Colon (tissue), 2 donors: ENCODE measurements around the gene CD38.
"Not testable (repeated sequence)": the region's sequence is repeated elsewhere in the genome, so short reads cannot be mapped to it uniquely, and the experiment has no call there.

ENCODE experiments used
- FAIRE-seq: peaks from 2 replicates; lab custom pipeline; 2012; peaks lifted over from hg19 to GRCh38; lab: Jason Lieb, UNC
- donor health status: control.
- donor health status: control.

The CD38 gene

GRCh38 chr4:15762460-15762859 lies 15.7 kb upstream of the CD38 start:
- FAIRE-seq, result not testable (repeated sequence)

DNA sequence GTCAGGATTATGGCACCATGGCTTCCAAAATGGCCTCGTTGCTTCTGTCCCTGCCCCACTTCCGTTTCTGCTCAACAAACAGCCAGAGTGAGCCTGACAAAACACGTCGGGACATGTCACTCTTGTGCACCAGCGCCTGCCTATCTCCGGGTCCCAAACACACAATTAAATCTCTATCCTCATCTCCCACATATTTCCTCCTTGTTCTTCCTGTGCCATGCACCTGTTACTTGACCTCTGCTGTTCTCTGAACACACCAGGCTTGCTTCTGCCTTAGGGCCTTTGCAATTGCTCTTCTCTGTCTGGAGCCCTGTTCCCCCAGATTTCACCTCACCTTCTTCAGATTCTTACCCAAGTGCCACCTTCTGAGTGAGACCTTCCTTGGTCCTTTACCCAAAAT lies 12.7 kb upstream of the CD38 start:
- FAIRE-seq, result no peak

DNA sequence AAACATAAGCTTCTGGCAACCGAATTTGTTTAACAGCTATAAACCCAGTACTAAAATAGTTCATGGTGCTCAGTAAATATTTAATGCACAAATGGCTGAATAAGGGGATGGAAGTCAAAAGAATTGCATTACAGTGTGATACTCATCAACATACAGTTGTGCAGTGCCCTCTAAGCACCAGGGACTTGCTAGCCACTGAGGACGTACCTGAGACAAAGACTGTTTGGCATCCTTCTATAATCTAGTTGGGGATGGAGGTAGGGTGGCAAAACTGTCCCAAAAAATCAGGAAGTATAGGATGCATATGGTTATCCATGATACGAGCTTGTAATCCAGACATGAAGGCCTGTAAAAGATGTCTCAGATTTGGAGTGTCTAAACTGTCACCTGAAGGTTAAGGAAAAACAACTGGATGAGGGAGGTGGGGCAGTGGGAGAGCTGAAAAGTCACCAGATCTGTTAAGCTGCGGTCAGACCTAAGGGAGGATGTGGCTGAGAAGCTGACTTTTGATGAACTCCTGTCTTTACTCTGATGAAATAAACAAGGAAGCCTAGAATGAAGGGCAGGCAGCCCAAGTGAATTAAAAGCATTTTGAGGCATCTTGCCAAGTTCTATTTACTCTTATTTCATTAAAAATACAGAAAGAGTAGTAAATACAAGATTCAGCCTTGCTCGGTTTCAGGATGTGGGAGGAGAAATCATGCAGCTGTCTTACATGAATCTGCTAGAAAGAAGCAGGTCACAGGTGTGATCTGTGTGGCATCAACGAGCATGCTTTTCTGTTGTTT lies 12.0 kb upstream of the CD38 start:
- no peak for FAIRE-seq

GRCh38 chr4:15766821-15767220 lies 11.3 kb upstream of the CD38 start:
- no peak for FAIRE-seq

DNA sequence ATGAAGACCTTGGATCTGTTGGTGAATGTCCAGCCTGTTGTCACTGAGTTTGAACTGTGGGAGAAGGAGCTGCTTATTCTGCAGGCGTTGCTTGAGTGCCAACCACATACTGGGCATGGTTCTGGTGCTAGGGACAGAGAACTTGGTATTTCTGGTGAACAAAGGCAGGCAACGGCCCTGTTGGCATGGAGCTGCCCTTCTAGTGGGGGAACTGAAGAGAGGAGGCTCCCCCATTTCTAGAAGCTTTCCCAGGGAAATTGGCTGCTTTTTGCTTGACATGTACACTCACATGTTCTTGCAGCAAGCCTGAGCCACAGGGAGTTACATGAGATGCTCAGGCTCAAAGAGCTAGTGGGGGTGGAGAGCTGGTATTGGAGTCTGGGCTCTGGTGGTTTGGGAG lies 8.9 kb upstream of the CD38 start:
- no peak for FAIRE-seq

DNA sequence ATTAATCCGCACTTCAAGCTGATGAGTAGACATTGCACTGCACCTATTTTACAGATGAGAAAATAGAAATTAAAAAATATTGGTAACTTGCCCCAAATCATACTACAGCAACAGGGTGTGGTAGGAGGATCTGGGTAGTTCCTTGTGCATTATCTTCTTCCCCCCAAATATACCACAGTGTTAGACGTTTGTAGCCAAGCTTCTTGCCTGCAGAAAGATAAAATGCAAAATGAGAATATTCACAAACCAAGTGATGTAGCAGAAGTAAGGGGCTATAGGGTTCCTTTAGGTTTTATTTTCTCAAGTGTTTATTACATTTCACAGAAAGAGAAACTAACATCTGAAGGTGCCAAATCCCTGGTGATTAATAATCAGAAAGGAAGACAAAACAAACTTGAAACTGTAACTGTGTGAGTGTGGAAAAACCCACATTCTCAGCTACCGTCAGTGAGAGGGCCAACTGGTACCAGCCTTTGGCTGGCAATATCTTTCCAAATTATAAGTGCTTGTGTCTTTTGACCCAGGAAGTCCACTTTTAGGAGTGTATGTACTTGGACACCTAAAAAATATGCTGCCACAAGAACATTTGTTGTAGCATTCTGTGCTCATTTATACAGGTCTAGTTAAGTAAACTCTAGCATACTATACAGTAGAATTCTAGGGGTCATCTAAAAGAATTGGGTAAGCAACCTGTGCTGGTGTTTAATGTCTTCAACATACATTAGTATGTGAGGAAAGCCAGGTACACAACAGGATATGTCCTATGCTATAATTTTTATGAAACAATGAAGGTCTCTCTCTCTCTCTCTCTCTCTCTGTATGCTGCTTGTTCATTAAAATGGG lies 6.7 kb upstream of the CD38 start:
- FAIRE-seq, result no peak

DNA sequence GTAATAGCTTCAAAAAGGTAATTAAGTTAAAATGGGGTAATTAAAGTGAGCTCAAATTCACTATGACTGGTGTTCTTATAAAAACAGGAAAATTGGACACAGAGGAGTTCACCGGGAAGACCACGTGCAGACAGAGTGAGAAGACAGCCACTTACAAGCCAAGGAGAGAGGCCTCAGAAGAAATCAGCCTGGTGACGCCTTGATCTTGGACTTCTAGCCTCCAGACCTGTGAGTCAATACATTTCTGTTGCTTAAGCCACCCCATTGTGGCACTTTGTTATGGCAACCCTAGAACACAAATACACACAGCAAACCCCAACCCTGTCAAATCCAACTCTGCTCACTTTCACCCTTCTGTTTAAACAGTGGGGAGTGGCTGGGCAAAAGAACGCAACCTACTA lies 4.1 kb upstream of the CD38 start:
- FAIRE-seq, result no peak

DNA sequence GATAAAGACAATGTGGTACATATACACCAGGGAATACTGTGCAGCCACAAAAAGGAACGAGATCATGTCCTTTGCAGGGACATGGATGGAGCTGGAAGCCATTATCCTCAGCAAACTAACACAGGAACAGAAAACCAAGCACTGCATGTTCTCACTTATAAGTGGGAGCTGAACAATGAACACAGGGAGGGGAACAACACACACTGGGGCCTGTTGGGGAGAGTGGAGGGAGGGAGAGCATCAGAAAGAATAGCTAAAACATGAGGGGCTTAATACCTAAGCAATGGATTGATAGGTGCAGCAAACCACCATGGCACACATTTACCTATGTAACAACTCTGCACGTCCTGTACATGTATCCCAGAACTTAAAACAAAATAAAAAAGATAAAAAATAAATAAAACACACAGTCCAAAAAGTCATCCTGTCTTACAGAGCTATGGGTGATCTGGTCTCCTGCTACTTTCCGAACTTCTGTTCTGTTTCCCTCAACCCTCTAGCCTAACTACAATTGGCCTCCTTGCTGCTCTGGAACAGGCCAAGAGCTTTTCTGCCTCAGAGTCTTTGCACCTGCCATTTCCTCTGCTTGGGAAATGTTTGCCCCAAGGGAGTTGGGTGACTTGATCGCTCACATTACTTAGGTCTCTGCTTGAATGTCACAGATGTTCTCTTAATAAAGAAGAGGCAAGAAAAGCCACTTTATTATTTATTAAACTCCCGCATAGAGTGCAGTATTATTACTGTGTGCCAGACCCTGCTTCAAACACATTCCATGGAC lies 1.1 kb upstream of the CD38 start:
- no peak for FAIRE-seq

DNA sequence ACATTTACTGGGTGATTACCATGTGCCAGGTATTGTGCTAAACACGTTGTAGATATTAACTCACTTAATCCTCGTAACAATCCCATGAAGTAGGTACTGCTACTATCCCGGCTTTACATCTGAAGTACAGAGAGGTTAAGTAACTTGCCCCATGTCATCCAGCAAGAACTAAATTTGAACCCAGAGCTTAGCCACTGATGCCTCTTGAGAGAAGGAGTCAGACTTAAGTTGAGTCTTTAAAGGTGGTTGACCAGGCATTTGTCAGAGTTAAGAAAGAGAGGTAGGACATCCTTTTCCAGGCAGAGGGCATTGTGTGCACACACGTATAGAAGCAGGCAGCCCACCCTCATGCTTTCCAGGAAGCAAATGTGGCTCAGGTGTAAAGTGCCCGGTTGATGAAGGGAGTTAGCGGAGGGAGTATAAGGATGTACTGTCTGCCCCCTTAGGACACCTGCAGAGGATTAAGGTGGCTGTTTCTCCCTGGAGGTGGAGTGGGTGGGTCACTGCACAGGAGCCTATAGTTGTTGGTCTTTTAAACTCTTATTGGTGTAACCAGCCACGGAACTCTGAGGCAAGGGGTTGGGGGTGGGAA lies 335 bp upstream of the CD38 start:
- no peak for FAIRE-seq

DNA sequence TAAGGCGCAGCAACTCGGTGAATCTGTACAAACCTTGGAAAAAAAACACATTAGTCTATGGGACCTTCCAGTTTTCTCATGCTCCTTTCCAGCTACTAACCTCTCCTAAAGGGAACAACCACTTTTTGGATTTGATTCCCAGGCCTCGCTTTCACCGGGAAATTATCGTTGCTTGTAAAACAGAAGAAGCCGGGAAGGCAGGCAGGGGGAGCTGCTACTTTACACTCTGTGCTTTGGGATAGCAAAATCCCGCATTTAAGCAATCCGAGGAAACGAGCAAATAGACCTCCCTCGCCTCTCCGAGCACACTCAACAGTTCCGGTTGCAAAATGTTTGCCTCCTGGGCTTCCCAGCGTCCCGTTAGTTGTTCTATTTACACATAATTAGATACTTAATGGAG lies 1.2 kb downstream of the CD38 start:
- FAIRE-seq, result no peak

- no peak for FAIRE-seq
Measured at GRCh38 chr4:15779809-15780208, 1.7 kb downstream of the CD38 start.

GRCh38 chr4:15781427-15782095 lies 3.4 kb downstream of the CD38 start:
- no peak for FAIRE-seq

GRCh38 chr4:15783676-15784075 lies 5.5 kb downstream of the CD38 start:
- no peak for FAIRE-seq

DNA sequence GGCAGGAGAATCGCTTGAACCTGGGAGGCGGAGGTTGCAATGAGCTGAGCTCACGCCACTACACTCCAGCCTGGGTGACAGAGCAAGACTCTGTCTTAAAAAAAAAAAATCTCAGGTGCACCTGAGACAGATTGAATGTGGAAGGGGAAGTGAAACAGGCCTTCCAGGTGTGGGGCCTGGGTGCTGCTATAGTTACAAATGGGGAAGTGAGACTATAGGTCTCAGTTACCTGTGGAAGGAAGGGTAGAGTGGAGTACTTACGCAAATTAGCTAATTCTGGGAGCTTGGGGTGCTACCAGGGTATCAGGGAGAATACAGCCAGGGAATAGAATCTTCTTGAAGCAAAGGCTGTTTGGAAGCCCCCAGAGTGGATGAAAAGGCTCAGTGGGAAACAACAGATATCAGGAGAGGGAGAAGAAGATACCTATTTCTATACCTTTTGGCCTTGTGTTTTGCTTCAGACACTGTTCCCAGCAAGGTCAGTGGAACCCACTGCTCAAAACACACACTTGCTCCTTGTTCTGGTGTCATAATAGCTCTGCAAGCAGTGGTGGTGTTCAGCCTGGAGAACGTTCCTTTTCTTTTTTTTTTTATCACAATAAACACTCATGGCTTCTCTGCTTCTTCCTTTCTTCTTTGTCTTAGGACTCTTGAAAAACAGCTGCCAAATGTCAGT lies 7.0 kb downstream of the CD38 start:
- no peak for FAIRE-seq

- FAIRE-seq, result no peak
Measured at GRCh38 chr4:15786743-15787142, 8.6 kb downstream of the CD38 start.

DNA sequence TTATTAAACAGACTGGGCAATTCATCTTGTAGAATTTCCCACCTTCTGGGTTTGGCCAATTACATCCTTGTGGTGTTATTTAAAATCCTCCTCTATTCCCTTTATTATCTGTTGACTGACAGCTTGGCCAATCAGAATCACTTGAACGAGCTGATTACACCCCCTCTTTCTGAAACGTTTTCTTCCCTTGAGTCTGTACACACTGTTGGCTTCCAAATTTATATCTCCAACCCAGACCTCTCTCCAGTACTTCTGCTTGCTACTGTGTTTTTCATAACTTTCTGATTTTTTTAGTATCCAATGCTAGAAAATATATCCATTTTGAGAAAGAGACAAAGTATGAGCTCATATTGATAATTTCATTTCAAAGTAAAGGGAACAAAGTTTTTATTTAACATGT lies 14.8 kb downstream of the CD38 start:
- no peak for FAIRE-seq

DNA sequence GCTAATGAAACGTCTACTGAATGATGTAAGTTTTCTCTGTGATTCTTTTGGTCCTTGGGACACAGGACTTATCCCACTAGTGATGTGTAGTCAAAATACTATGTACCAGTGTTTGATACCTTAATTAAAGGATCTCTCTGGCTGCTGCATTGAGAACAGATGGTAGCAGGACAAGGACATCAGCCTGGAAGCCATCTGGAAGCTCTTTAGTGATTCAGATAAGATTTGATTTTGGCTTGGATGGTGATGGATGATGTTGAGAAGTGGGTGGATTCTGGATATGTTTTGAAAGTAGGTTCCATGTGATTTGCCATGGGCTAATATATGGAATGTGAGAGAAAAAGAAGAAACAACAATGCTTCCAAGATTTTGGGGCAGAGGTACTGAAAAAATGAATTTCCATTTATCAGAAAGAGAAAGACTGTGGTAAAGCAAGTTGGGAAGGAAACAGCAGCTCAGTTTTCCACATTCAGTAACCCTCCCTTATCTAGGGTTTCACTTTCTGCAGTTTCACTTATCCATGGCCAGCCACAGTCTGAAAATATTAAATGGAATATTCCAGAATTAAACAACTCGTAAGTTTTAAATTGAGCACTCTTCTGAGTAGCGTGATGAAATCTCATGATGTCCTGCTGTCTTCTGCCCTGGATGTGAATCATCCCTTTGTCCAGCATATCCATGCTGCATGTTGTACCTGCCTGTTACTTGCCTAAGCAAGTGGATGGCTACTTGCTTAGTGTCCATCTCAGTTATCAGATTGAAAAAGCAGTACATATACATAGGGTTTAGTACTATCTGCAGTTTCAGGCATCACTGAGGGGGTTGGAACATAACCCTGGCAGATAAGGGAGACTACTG lies 15.6 kb downstream of the CD38 start:
- FAIRE-seq, result no peak

GRCh38 chr4:15794426-15794825 lies 16.3 kb downstream of the CD38 start:
- FAIRE-seq, result no peak

DNA sequence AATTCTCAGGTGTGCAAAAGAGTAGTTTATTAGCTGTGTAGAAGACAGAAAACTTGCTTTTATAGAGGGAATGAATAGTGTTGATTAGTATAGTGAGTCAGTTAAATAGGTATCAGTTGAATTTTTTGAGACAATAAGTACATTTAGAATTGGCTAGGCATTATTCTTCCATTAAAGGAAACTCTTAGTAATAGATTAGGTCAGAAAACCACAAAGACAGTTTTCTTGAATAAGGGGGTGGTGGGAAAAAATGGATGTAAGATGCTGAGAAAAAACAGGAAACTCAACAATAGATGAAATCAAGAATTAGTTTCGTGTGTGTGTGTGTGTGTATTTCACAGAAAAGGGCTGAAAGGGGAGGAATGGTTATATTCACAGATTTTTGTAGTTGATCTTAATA lies 16.8 kb downstream of the CD38 start:
- no peak for FAIRE-seq

GRCh38 chr4:15797320-15797719 lies 19.2 kb downstream of the CD38 start:
- FAIRE-seq, result no peak
